Measurements from ENCODE around the gene AQP1. TPM values are rescaled to one million over a fixed set of nuclear protein-coding genes. Genes with fewer than 3 reads are reported as not detected.

Gene AQP1
- total RNA-seq, 3 donors from 2014 or later: 43.0 to 89.6 (median 48.1) TPM

GRCh38 chr7:30971840-30972563, 60.3 kb downstream of the AQP1 start:
- Histone ChIP-seq H3K4me1 (ENCODE audit: low read depth) (no peaks in the 10 kb centered on the region), H3K36me3 (ENCODE audit: low read depth) (no peaks in the 10 kb centered on the region), H3K4me3 (no peak overlapping the region), H3K9me3 (no peaks in the 10 kb centered on the region)
- TF ChIP-seq CTCF (IDR thresholded peaks at IDR 0.05): no peak
- intact Hi-C loops (cut with DNase I, micrococcal nuclease): no loop called here
- ATAC-seq: no peak
- DNase-seq: no peak

- no peaks in the 10 kb centered on the region for H3K36me3 ChIP-seq (ENCODE audit: low read depth)
- TF ChIP-seq CTCF (IDR thresholded peaks at IDR 0.05): no peak
- H3K4me1 ChIP-seq (ENCODE audit: low read depth): no peaks in the 10 kb centered on the region
- no peak overlapping the region for H3K4me3 ChIP-seq
- intact Hi-C loops (cut with DNase I, micrococcal nuclease): no loop called here
- no peak for DNase-seq
- H3K9me3 ChIP-seq: no peaks in the 10 kb centered on the region
- ATAC-seq: no peak
Observed at GRCh38 chr7:30973292-30973691, 61.6 kb downstream of the AQP1 start.

- DNase-seq: no peak
Observed at GRCh38 chr7:30973791-30974604, 62.3 kb downstream of the AQP1 start.

GRCh38 chr7:30974605-30975255, 63.1 kb downstream of the AQP1 start:
- peak; percentile 94 for ATAC-seq

More at GRCh38 chr7:30973791-30974604, 62.3 kb downstream of the AQP1 start:
- intact Hi-C loops (cut with DNase I, micrococcal nuclease): no loop called here
- no peaks in the 10 kb centered on the region for H3K36me3 ChIP-seq (ENCODE audit: low read depth)
- H3K4me1 ChIP-seq (ENCODE audit: low read depth): no peaks in the 10 kb centered on the region
- no peak for ATAC-seq
- no peak overlapping the region for H3K4me3 ChIP-seq
- no peaks in the 10 kb centered on the region for H3K9me3 ChIP-seq
- TF ChIP-seq CTCF (IDR thresholded peaks at IDR 0.05): no peak

More at GRCh38 chr7:30974605-30975255, 63.1 kb downstream of the AQP1 start:
- intact Hi-C loops (cut with DNase I, micrococcal nuclease): loop anchor here (5.0 kb wide), 1 partner anchor 172 kb away; no protein-coding TSS in a partner anchor
- DNase-seq: peak in 2 of 3 donors; percentile 82 to 86
- Histone ChIP-seq H3K9me3 (no peaks in the 10 kb centered on the region), H3K36me3 (ENCODE audit: low read depth) (no peaks in the 10 kb centered on the region), H3K4me3 (no peak overlapping the region), H3K4me1 (ENCODE audit: low read depth) (no peaks in the 10 kb centered on the region)
- peak; percentile 54 for TF ChIP-seq CTCF (IDR thresholded peaks at IDR 0.05)

Other genes starting within 250 kb of the AQP1 start
- gene CRHR2, start 229.4 kb upstream of the AQP1 start, total RNA-seq: not detected
- gene INMT, start 159.7 kb upstream of the AQP1 start, total RNA-seq: 1 to 10 TPM; 1.6 to 7.5 (median 7.2) TPM
- 1 to 10 TPM; 4.0 to 9.1 (median 4.7) TPM for gene MINDY4, start 140.4 kb upstream of the AQP1 start, total RNA-seq
- not detected for gene GHRHR, start 52.1 kb downstream of the AQP1 start, total RNA-seq
- gene ADCYAP1R1, start 140.5 kb downstream of the AQP1 start, total RNA-seq: 10 to 100 TPM in 1 of 3 donors, 1 to 10 TPM in 1, under 1 TPM in 1; 0.26 to 15.0 (median 2.2) TPM